ENCODE data around the gene ZNF441.
"Not testable (repeated sequence)": the region's sequence is repeated elsewhere in the genome, so short reads cannot be mapped to it uniquely, and the experiment has no call there.

ZNF441 gene

GRCh38 chr19:11781295-11782057 is 14.7 kb downstream of the ZNF441 start:
- DNase-seq, result no peak

GRCh38 chr19:11783767-11784166 is 17.0 kb downstream of the ZNF441 start:
- no peak for DNase-seq

DNA sequence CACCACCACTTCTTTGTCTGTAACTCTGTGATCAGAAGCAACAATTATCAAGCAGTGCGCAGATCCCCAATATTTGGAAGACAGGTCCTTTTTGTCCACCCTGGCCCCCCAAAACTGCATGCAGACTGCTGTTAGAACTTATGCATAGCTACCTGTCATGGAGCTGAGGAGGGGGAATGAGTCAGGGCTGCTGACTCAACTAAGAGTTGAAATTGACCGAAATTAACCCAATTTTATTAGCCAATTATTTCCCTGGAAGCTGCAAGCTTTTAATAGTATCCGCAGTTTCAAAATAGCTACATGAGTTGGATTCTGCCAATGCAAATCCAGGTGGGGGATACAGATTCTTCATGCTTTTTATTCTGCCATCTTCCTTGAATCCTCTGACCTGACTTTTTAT is 17.6 kb downstream of the ZNF441 start:
- DNase-seq, result no peak

DNA sequence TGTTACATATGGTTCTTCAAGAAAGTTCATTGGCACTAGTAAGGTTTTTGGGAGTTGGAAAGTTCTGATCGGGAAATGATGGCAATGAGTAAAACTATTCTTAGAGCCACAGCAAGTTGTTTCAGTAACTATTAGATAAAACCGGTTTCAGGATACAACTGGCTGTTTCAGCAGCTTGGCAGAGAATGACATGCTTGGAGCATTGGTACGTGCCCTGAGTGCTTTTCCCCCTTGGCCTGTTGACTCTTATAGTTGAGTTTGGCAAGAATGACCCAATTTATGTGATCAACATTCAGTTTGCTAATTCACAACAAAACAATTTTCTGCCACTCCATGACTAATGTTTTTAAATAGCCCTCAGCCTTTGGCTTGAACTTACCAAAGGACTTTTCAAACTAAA is 20.7 kb downstream of the ZNF441 start:
- no peak for DNase-seq

DNA sequence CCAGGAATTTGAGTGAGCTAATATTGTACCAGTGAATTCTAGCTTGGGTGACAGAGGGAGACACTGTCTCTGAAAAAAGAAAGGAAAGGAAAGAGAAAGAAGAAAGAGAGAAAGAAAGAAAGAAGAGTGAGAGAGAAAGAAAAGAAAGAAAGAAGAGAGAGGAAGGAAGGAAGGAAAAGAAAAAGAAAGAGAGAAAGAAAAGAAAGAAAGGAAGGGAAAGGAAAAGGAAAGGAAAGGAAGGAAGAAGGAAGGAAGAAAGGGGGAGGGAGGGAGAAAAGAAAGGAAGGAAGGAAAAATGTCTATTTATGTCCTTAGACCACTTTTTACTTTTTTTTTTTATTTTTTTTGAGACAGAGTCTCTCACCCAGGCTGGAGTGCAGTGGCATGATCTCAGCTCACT is 26.1 kb downstream of the ZNF441 start:
- no peak for DNase-seq

GRCh38 chr19:11797491-11797890 is 30.7 kb downstream of the ZNF441 start:
- peak; percentile 84 for DNase-seq

DNA sequence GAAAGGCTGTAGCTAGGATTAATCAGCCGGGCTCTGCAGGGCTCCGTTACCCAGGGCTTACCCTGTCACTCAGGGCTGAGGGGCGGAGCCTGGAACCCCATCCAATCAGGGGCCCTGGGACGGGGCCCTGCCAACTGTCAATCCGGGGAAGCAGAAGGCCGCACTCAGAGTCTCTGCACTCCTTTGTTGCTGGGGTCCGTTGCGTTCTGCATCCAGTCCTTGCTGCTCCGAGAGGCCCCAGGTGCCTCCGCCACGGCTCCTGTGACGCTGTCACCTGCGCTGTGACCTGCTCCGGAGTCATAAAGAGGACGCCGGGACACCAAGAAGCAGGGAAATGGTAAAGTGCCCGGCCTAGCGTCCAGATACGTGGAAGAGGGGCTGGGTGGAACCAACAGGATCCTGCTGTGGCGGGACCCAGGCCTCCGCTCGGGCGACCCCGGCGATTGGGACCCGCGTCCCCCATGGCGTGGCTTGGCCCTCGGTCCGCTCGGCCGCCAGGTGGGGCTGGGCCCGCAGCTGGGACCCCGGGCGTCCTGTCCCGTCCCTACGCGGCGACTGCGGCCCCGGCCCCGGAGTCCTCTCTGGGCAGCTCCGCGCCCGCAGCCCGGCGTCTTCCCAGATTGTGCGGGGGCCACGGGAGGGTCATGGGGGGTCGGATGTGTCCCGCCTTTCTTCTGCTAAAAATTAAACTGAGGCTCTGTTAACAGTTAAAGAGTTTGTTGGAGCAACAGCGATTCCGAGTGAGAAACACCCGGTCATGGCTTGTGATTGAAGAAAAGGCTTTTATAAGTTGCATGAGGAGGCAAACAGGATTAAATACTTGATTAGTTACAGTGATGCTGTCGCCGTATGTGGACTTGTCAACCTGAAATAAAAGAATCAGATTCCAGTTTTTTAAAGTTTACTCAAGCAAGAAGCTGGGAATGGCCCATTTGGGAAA is 31.9 kb downstream of the ZNF441 start, which contains the start of gene ZNF491:
Gene ZNF491, plus strand, starts transcription at position 133 of the 940 bp plus-strand sequence. CDS start 7,431 bp downstream, outside the sequence.
- peak; percentile 64 for DNase-seq

DNA sequence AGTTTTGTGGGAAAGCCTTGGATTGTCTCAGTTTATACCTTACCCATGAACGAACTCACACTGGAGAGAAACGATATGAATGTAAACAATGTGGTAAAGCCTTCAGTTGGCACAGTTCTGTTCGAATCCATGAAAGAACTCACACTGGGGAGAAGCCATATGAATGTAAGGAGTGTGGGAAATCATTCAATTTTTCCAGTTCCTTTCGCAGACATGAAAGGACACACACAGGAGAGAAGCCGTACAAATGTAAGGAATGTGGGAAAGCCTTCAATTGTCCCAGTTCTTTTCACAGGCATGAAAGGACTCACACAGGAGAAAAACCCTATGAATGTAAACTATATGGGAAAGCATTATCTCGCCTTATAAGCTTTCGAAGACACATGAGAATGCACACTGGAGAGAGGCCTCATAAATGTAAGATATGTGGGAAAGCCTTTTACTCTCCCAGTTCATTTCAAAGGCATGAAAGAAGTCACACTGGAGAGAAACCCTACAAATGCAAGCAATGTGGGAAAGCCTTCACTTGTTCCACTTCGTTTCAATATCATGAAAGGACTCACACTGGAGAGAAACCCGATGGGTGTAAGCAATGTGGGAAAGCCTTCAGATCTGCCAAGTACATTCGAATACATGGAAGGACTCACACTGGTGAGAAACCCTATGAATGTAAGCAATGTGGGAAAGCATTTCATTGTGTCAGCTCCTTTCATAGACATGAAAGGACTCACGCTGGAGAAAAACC is 39.7 kb downstream of the ZNF441 start:
- DNase-seq, result no peak

DNA sequence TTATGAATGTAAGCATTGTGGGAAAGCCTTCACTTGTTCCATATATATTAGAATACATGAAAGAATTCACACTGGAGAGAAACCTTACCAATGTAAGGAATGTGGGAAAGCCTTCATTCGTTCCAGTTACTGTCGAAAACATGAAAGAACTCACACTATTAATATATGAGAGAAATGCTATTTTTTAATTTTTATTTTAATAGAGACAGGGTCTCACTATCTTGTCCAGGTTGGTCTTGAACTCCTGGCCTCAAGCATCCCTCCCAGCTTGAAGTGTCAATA is 40.2 kb downstream of the ZNF441 start:
- no peak for DNase-seq

DNA sequence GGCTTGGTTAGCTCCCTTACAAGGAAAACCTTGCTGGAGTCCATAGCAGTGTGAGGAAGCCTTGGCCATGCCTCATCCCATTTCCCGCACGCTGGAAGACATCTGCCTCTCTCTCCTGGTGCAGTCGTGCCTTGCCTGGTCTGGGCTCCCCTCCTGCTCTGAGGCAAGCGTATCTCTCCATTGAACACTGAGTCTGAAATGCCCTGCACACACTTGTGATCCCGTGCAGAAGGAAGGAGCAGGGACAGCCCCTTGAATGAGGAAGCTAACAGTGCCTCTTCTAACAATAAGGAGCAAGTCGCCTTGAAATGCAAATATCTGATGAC is 46.9 kb downstream of the ZNF441 start:
- DNase-seq, result no peak

GRCh38 chr19:11814029-11814699 is 47.4 kb downstream of the ZNF441 start, which contains the start of gene ZNF440:
ZNF440 (plus strand) TSS chr19:11814273; CDS start chr19:11814448, 175 bp downstream.
- no peak for DNase-seq

DNA sequence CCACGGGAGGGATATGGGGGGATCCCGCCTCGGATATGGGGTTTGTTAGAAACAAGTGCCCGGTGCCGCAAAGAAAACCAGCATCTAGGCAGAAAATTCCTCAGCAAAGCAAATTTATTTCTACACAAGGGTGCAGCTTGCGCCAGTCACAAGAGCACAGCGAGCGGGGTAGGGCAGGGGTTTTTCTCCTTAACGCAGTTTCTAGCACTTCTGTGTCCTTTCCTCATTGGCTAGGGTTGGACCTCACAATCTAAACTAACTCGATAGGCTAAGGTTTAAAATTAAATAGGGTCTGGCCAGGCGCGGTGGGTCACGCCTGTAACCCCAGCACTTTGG is 47.9 kb downstream of the ZNF441 start:
- no peak for DNase-seq

- no peak for DNase-seq
Measured at GRCh38 chr19:11821474-11822109, 54.8 kb downstream of the ZNF441 start.

DNA sequence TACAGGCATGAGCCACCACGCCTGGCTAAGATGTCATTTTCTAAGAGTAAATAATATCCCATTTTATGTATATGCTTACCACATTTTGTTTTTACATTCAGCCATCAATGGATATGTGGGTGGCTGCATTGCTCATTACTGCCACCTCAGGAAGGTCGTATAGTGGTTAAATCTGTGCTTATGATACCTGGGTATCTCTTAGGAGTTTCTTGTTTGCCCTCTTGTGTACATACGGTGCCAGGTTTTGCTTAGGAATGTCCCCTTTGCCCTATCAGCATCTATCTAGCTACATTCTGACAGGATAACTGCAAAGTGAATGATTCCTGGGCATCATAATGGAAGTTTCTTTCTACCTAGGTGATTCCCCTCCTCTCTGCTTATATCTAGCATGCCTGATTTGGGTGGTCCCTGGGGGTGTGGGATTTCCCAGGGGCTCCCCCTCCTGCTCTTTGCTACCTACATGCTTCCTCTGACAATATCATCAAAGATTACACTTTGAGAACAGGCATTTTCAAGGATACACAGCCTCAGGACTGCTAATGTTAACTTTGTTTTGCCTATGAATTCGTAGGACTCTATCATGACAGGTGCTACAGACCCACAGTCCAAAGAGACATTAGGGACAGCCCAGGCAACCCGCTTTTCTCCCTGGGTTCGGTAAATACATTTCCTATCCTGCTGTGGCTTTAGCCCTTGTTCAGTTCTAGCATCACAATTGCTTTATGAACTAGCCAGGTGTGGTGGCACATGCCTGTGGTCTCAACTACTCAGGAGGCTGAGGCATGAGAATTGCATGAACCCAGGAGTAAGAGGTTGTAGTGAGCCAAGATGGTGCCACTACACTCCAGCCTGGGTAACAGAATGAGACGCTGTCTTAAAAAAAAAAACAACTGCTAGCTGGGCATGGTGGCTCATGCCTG is 62.4 kb downstream of the ZNF441 start:
- DNase-seq, result not testable (repeated sequence)

- DNase-seq, result no peak
Measured at GRCh38 chr19:11832253-11832912, 65.6 kb downstream of the ZNF441 start.

GRCh38 chr19:11833541-11833940 is 66.7 kb downstream of the ZNF441 start:
- no peak for DNase-seq

Data from NCI-H2171 (cell line).